ENCODE measurements around the gene SPATA3.

DNA sequence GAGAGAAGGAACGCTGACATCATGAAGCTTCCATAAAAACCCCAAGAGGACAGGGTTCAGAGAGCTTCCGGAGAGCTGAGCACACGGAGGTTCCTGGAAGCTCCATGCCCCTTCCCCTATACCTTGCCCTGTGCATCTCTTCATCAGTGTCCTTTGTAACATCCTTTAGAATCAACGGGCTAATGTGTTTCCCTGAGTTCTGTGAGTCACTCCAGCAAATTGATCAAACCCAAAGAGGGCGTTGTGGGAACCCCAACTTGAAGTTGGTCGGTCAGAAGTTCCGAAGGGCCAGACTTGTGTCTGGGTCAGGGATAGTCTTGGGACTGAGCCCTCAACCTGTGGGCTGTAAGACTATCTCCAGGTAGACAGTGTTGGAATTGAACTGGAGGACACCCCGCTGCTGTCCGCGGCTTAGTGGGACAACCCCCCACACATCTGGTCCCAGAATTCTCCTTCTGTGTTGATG, 45.0 kb upstream of the SPATA3 start:
- TF ChIP-seq, protein P1, sequence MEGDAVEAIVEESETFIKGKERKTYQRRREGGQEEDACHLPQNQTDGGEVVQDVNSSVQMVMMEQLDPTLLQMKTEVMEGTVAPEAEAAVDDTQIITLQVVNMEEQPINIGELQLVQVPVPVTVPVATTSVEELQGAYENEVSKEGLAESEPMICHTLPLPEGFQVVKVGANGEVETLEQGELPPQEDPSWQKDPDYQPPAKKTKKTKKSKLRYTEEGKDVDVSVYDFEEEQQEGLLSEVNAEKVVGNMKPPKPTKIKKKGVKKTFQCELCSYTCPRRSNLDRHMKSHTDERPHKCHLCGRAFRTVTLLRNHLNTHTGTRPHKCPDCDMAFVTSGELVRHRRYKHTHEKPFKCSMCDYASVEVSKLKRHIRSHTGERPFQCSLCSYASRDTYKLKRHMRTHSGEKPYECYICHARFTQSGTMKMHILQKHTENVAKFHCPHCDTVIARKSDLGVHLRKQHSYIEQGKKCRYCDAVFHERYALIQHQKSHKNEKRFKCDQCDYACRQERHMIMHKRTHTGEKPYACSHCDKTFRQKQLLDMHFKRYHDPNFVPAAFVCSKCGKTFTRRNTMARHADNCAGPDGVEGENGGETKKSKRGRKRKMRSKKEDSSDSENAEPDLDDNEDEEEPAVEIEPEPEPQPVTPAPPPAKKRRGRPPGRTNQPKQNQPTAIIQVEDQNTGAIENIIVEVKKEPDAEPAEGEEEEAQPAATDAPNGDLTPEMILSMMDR (IDR thresholded peaks at IDR 0.05; ENCODE audit: low read depth, low read length, missing input control), result no peak
- no peak for TF ChIP-seq GABPA (IDR thresholded peaks at IDR 0.05 in 1 of 2, conservative IDR thresholded peaks at IDR 0.05 in 1 of 2)
- no peak for TF ChIP-seq EGR1 (IDR thresholded peaks at IDR 0.05; ENCODE audit: low read depth in 2 of 2)
- TF ChIP-seq SP1 (IDR thresholded peaks at IDR 0.05), result no peak
- no peak for TF ChIP-seq YY1 (IDR thresholded peaks at IDR 0.05)
- TF ChIP-seq, protein P2, sequence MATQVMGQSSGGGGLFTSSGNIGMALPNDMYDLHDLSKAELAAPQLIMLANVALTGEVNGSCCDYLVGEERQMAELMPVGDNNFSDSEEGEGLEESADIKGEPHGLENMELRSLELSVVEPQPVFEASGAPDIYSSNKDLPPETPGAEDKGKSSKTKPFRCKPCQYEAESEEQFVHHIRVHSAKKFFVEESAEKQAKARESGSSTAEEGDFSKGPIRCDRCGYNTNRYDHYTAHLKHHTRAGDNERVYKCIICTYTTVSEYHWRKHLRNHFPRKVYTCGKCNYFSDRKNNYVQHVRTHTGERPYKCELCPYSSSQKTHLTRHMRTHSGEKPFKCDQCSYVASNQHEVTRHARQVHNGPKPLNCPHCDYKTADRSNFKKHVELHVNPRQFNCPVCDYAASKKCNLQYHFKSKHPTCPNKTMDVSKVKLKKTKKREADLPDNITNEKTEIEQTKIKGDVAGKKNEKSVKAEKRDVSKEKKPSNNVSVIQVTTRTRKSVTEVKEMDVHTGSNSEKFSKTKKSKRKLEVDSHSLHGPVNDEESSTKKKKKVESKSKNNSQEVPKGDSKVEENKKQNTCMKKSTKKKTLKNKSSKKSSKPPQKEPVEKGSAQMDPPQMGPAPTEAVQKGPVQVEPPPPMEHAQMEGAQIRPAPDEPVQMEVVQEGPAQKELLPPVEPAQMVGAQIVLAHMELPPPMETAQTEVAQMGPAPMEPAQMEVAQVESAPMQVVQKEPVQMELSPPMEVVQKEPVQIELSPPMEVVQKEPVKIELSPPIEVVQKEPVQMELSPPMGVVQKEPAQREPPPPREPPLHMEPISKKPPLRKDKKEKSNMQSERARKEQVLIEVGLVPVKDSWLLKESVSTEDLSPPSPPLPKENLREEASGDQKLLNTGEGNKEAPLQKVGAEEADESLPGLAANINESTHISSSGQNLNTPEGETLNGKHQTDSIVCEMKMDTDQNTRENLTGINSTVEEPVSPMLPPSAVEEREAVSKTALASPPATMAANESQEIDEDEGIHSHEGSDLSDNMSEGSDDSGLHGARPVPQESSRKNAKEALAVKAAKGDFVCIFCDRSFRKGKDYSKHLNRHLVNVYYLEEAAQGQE (IDR thresholded peaks at IDR 0.05), result no peak
- TF ChIP-seq, protein P3, sequence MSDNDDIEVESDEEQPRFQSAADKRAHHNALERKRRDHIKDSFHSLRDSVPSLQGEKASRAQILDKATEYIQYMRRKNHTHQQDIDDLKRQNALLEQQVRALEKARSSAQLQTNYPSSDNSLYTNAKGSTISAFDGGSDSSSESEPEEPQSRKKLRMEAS (IDR thresholded peaks at IDR 0.05), result no peak
- no peak for TF ChIP-seq RAD21 (IDR thresholded peaks at IDR 0.05)
- no peak for TF ChIP-seq FOXA1 (IDR thresholded peaks at IDR 0.05)
- TF ChIP-seq JUND (IDR thresholded peaks at IDR 0.05), result no peak
- TF ChIP-seq, protein P4, sequence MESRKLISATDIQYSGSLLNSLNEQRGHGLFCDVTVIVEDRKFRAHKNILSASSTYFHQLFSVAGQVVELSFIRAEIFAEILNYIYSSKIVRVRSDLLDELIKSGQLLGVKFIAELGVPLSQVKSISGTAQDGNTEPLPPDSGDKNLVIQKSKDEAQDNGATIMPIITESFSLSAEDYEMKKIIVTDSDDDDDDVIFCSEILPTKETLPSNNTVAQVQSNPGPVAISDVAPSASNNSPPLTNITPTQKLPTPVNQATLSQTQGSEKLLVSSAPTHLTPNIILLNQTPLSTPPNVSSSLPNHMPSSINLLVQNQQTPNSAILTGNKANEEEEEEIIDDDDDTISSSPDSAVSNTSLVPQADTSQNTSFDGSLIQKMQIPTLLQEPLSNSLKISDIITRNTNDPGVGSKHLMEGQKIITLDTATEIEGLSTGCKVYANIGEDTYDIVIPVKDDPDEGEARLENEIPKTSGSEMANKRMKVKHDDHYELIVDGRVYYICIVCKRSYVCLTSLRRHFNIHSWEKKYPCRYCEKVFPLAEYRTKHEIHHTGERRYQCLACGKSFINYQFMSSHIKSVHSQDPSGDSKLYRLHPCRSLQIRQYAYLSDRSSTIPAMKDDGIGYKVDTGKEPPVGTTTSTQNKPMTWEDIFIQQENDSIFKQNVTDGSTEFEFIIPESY (IDR thresholded peaks at IDR 0.05), result no peak
- TF ChIP-seq TAF1 (conservative IDR thresholded peaks at IDR 0.05), result no peak
- no peak for TF ChIP-seq HNF4A (conservative IDR thresholded peaks at IDR 0.05)
- TF ChIP-seq RXRA (IDR thresholded peaks at IDR 0.05), result no peak

All from liver (tissue), 3 donors.